Naive thymus-derived CD4-positive, alpha-beta T cell (primary cell): ENCODE data around the gene ABCC8. TPM values are rescaled to one million over a fixed set of nuclear protein-coding genes. Genes with fewer than 3 reads are reported as not detected.

Experiments used
- ATAC-seq: fragments of 150-1000 bp; cut with Tn5 transposase; 2 replicates; pipeline ENCODE4 v1.10.0; 2021; ENCODE audit warnings: mild to moderate bottlenecking, moderate library complexity
- CTCF ChIA-PET: fragments of 350-600 bp; sonication (Branson Sonifier 250); formaldehyde crosslinking; loops from one replicate; lab custom pipeline; 2021; ENCODE audit warnings: antibody characterized with exemption; lab: Charles Lee
- POLR2A ChIA-PET: fragments of 350-600 bp; sonication (Branson Sonifier 250); formaldehyde crosslinking; loops from one replicate; lab custom pipeline; 2021; ENCODE audit warnings: antibody characterized with exemption, inconsistent platforms; lab: Charles Lee
- DNase-seq, 9 donors: peaks; one replicate each; pipeline versions ENCODE4 v3.0.0 to v3.0.0-alpha.2; 2020 to 2022; ENCODE audit warnings: mixed read lengths in 1 of 9
- H3K27ac ChIP-seq: one replicate; pipeline ENCODE4 v1.7.0; 2013; ENCODE audit warnings: mild to moderate bottlenecking, low read depth, low read length, moderate library complexity
- H3K27me3 ChIP-seq, 2 donors: one replicate each; pipeline ENCODE4 v1.7.0; 2013; ENCODE audit warnings: low read length in 2 of 2, mild to moderate bottlenecking in 2 of 2, moderate library complexity in 2 of 2; ENCODE audit not compliant: control insufficient read depth in 2 of 2, insufficient read depth in 2 of 2
- H3K36me3 ChIP-seq, 3 experiments: 1 replicate in 2 of 3; 2 replicates in 1 of 3; pipeline ENCODE4 v1.7.0; 2013; ENCODE audit warnings: low read length in 3 of 3, mild to moderate bottlenecking in 3 of 3, moderate library complexity in 1 of 3; ENCODE audit not compliant: insufficient read depth in 3 of 3, control insufficient read depth in 2 of 3
- H3K4me1 ChIP-seq, 2 donors: one replicate each; pipeline ENCODE4 v1.7.0; 2013; ENCODE audit warnings: low read length in 2 of 2, mild to moderate bottlenecking in 2 of 2, moderate library complexity in 1 of 2; ENCODE audit not compliant: control insufficient read depth in 2 of 2, insufficient read depth in 2 of 2
- H3K4me3 ChIP-seq: 2 replicates; pipeline ENCODE4 v1.7.0; 2013; ENCODE audit warnings: mild to moderate bottlenecking, low read length
- H3K9me3 ChIP-seq, 3 experiments: 1 replicate in 2 of 3; 2 replicates in 1 of 3; pipeline ENCODE4 v1.7.0; 2013; ENCODE audit warnings: low read length in 3 of 3; ENCODE audit not compliant: control insufficient read depth in 2 of 3
- H3K27ac Mint-ChIP-seq, 9 donors: one replicate each; pipeline ENCODE4 v1.8.0; 2020 to 2022; ENCODE audit warnings: mixed read lengths in 9 of 9, mild to moderate bottlenecking in 8 of 9, moderate library complexity in 5 of 9, inconsistent platforms in 2 of 9
- H3K27me3 Mint-ChIP-seq, 5 donors: one replicate each; pipeline ENCODE4 v1.8.0; 2021 to 2022; ENCODE audit warnings: mixed read lengths in 5 of 5, mild to moderate bottlenecking in 1 of 5
- H3K36me3 Mint-ChIP-seq, 5 donors: one replicate each; pipeline ENCODE4 v1.8.0; 2020 to 2022; ENCODE audit warnings: mixed read lengths in 5 of 5, mild to moderate bottlenecking in 3 of 5, inconsistent platforms in 1 of 5
- H3K4me1 Mint-ChIP-seq, 7 donors: one replicate each; pipeline ENCODE4 v1.8.0; 2020 to 2022; ENCODE audit warnings: mixed read lengths in 7 of 7, mild to moderate bottlenecking in 3 of 7, inconsistent platforms in 1 of 7
- H3K4me3 Mint-ChIP-seq, 10 donors: one replicate each; pipeline ENCODE4 v1.8.0; 2020 to 2022; ENCODE audit warnings: mild to moderate bottlenecking in 10 of 10, mixed read lengths in 10 of 10, moderate library complexity in 6 of 10, inconsistent platforms in 2 of 10
- H3K9me3 Mint-ChIP-seq, 11 donors: one replicate each; pipeline ENCODE4 v1.8.0; 2020 to 2022; ENCODE audit warnings: mixed read lengths in 11 of 11, mild to moderate bottlenecking in 4 of 11, inconsistent platforms in 1 of 11, moderate library complexity in 1 of 11
- intact Hi-C, 2 donors: fragments of 100-400 bp; cut with micrococcal nuclease; formaldehyde crosslinking; loops; one replicate each; pipeline ENCODE4 v1.15.1; 2023
- polyA plus RNA-seq, 2 donors: library from polyadenylated mRNA; unstranded; fragments of 300-500 nt; fragmentation: Illumina TruSeq; gene quantifications; one replicate each; pipeline ENCODE4 v1.2.3, GENCODE V29; 2021
- total RNA-seq, 6 experiments: library from RNA in 5 of 6; stranded (reverse) in 5 of 6; gene quantifications; 1 replicate in 5 of 6; 2 replicates in 1 of 6; pipeline ENCODE4 v1.2.3 and lab custom pipeline; 2021 to 2026

Gene ABCC8
- total and polyA plus RNA-seq, 7 experiments from 2014 or later, result 0.36 TPM; not detected in 6

DNA sequence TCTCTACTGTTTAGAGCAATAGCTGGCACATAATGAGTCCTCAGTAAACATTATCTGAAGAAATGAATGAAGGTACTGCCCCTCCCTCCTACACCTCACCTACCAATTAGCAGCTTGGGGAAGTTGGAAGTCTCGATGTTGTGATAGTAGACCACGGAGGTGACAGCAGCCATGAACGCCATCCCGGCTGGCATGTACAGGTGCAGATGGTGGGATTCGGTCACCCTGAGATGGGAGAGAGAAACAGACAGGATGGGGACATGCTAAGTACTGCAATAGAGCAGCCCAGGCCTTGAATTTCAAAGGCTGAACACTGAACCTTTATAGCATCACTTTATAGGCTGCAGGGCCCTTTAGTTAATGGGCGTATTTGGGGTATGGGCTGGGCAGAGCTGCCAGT is 6.6 kb downstream of the ABCC8 start:
- Mint-ChIP-seq H3K27me3 (peaks cover 23 to 43% (median 27%) of the 10 kb centered on the region in 5 donors), H3K4me1 (no peaks in the 10 kb centered on the region), H3K27ac (no peak overlapping the region), H3K36me3 (no peaks in the 10 kb centered on the region), H3K9me3 (no peaks in the 10 kb centered on the region), H3K4me3 (no peak overlapping the region)
- Histone ChIP-seq H3K27ac (no peak overlapping the region), H3K4me3 (no peak overlapping the region), H3K36me3 (no peaks in the 10 kb centered on the region), H3K9me3 (no peaks in the 10 kb centered on the region), H3K4me1 (no peaks in the 10 kb centered on the region), H3K27me3 (no peaks in the 10 kb centered on the region)
- DNase-seq, result no peak
- intact Hi-C loops, result no loop called here
- ATAC-seq, result no peak
- CTCF ChIA-PET, result no interaction called here
- POLR2A ChIA-PET, result no interaction called here

DNA sequence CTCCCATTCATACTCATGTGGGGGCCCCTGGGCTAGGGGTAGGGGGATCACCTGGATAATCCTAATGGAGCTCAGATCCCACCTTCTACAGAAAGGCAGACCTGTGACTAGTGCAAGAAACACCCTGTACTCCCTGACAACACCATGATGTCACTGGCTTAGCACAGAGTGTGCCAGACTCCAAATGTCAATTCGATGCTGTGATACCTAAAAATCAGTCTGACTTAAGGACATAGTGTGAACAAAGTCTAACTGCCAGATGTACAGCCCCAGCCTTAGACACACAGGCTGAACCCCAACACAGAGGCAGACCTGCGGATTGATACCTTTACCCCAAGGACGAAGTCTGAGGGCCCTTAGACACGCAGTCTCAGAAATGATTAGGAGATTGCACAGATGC is 8.5 kb downstream of the ABCC8 start:
- DNase-seq, result no peak
- Histone ChIP-seq H3K36me3 (no peaks in the 10 kb centered on the region), H3K27me3 (no peaks in the 10 kb centered on the region), H3K4me3 (no peak overlapping the region), H3K4me1 (no peaks in the 10 kb centered on the region), H3K27ac (no peak overlapping the region), H3K9me3 (no peaks in the 10 kb centered on the region)
- Mint-ChIP-seq H3K27ac (no peak overlapping the region), H3K4me3 (no peak overlapping the region), H3K4me1 (no peaks in the 10 kb centered on the region), H3K36me3 (no peaks in the 10 kb centered on the region), H3K27me3 (peaks cover 5 to 27% (median 10%) of the 10 kb centered on the region in 5 donors), H3K9me3 (no peaks in the 10 kb centered on the region)
- intact Hi-C loops, result no loop called here
- no peak for ATAC-seq
- CTCF ChIA-PET, result no interaction called here
- POLR2A ChIA-PET, result no interaction called here

DNA sequence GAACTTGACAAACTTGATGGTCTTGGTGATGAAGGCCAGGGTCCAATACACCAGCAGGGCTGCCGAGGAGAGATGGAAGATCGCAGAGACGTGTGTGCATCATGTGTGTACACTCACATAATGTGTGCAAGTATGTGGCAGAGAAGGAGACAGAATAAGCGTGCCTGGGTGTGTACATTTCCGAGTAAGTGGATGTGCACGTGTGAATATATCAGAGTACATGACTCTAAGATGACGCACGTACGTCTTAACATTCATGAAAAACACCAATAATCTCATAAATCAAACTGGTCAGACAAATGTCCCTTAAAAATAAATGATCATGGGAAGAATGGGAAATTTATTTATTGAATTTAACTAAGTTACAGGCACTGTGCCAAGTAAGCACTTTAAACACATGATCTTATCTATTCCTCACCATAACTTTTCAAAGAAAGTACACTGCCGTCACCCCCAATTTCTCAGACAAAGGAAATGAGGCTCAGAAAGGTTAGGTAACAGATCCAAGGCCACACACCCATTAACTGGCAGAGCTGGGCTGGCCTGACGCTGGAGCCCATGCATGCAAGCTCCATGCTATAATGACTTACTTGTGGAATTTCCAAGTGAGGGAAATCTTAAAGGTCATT is 13.0 kb downstream of the ABCC8 start:
- no peaks in the 10 kb centered on the region for H3K36me3 Mint-ChIP-seq
- Histone ChIP-seq H3K27me3 (no peaks in the 10 kb centered on the region), H3K4me3 (no peak overlapping the region), H3K4me1 (no peaks in the 10 kb centered on the region), H3K27ac (no peak overlapping the region), H3K36me3 (no peaks in the 10 kb centered on the region), H3K9me3 (no peaks in the 10 kb centered on the region)
- H3K4me3 Mint-ChIP-seq, result no peak overlapping the region
- H3K4me1 Mint-ChIP-seq, result no peaks in the 10 kb centered on the region
- CTCF ChIA-PET, result no interaction called here
- H3K27me3 Mint-ChIP-seq, result peaks cover 0 to 11% (median 8%) of the 10 kb centered on the region in 5 donors
- H3K9me3 Mint-ChIP-seq, result no peaks in the 10 kb centered on the region
- intact Hi-C loops, result no loop called here
- no peak overlapping the region for H3K27ac Mint-ChIP-seq
- POLR2A ChIA-PET, result no interaction called here
- no peak for DNase-seq
- ATAC-seq, result no peak

DNA sequence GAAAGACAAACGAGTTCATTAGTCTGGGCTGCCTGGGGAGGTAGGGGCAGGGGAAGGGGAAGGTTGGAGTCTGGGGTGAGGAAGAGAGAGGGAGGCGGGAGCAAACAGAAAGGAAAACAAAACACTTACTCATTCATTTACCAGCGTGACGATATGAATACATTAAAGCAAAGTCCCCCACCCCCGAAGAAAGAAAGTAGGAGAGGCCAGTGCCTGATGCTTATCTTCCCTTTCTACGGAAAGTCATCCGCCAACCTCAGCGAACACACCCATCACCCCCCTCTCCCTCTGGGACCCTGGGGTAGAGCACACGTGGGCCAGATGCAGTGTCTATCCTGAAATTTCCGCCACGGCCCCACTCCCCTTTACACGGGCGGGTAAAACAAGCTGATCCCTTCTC is 13.7 kb downstream of the ABCC8 start:
- ATAC-seq (no peak), DNase-seq (no peak)
- Mint-ChIP-seq H3K4me1 (no peaks in the 10 kb centered on the region), H3K36me3 (no peaks in the 10 kb centered on the region), H3K27me3 (peaks cover 0 to 13% (median 9%) of the 10 kb centered on the region in 5 donors), H3K9me3 (no peaks in the 10 kb centered on the region), H3K4me3 (no peak overlapping the region), H3K27ac (no peak overlapping the region)
- ChIA-PET POLR2A (no interaction called here), CTCF (no interaction called here)
- Histone ChIP-seq H3K27me3 (no peaks in the 10 kb centered on the region), H3K9me3 (no peaks in the 10 kb centered on the region), H3K27ac (no peak overlapping the region), H3K4me1 (no peaks in the 10 kb centered on the region), H3K4me3 (no peak overlapping the region), H3K36me3 (no peaks in the 10 kb centered on the region)
- intact Hi-C loops, result no loop called here

DNA sequence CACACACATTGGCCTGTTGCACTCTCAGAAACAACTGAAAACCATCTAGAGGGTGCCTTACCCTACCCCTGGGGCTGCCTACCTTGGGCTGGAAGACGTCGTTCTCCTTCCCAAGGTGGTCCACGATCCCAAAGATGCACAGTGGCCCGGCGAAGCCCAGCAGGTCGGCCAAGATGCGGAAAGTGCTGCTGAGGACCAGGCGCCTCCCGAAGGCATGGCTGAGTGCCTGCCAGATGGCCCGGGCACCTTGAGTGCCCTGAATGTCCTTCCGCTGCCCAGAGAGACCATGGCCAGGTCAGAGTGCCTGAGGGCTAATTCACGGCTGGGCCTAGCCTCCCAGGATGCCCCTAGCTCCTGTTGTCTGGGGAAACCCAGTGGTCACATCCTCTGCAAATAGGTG is 16.2 kb downstream of the ABCC8 start:
- Mint-ChIP-seq H3K4me1 (peaks cover 0 to 1% (median 0%) of the 10 kb centered on the region in 7 donors), H3K9me3 (no peaks in the 10 kb centered on the region), H3K27ac (no peak overlapping the region), H3K36me3 (no peaks in the 10 kb centered on the region), H3K27me3 (peaks cover 0 to 20% (median 9%) of the 10 kb centered on the region in 5 donors), H3K4me3 (no peak overlapping the region)
- ATAC-seq (no peak), DNase-seq (no peak)
- Histone ChIP-seq H3K27me3 (no peaks in the 10 kb centered on the region), H3K27ac (no peak overlapping the region), H3K36me3 (no peaks in the 10 kb centered on the region), H3K4me3 (no peak overlapping the region), H3K9me3 (no peaks in the 10 kb centered on the region), H3K4me1 (no peaks in the 10 kb centered on the region)
- CTCF ChIA-PET, result no interaction called here
- intact Hi-C loops, result no loop called here
- POLR2A ChIA-PET, result no interaction called here

DNA sequence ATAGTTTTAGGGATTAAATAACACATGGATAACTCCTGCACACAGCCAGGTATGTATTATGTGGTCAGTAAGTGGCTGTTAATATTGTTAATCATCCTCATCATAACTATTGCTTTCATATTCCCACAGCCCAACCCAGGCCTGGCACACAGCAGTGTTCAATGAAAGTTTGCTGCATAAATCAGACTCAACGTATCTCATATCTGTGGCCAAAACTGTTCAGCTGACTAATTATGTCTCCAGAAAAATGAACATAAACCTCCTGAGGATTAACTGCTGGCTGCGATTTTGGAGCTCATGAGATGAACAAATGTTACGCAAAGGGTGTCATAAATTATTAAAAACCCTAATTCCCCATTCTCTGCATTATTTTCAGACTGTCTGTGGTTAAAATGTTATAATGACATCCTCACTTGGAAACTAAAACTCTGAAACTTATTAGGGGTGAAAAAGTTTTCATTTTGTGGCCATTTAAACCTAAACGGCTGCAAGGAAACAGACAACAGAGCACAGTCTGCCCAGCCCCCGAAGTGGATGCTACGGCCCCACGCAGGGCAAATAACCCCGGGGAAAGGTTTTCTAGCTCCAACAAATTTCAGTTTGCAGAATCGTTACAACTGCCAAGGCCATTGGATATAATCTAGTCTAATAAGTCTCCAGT is 17.3 kb downstream of the ABCC8 start:
- DNase-seq, result no peak
- POLR2A ChIA-PET, result no interaction called here
- Histone ChIP-seq H3K36me3 (no peaks in the 10 kb centered on the region), H3K27ac (no peak overlapping the region), H3K4me3 (no peak overlapping the region), H3K9me3 (no peaks in the 10 kb centered on the region), H3K4me1 (no peaks in the 10 kb centered on the region), H3K27me3 (no peaks in the 10 kb centered on the region)
- CTCF ChIA-PET, result no interaction called here
- no peak overlapping the region for H3K27ac Mint-ChIP-seq
- H3K4me3 Mint-ChIP-seq, result no peak overlapping the region
- no peaks in the 10 kb centered on the region for H3K9me3 Mint-ChIP-seq
- peaks cover 0 to 1% (median 0%) of the 10 kb centered on the region in 7 donors for H3K4me1 Mint-ChIP-seq
- ATAC-seq, result no peak
- intact Hi-C loops, result no loop called here
- peaks cover 0 to 21% (median 9%) of the 10 kb centered on the region in 5 donors for H3K27me3 Mint-ChIP-seq
- H3K36me3 Mint-ChIP-seq, result no peaks in the 10 kb centered on the region

DNA sequence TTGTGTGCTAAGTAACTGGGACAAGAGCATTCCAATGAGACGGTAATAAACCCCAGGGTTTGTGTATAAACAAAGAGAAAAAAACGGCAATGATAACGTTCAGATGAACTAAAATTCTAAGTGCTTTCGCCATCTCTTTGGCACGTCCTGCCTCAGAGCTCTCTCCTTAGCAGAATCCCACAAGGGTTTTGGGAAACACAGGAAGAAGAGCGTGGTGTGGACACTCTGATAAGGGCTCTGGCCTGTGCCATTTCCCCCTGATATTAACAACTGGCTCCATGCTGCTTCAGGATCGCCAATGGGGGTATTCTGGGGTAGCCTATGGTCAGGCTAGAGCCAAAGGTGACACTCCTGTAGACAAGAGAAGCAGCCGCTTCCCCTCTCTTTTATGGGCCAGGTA is 18.4 kb downstream of the ABCC8 start:
- Histone ChIP-seq H3K9me3 (no peaks in the 10 kb centered on the region), H3K4me3 (no peak overlapping the region), H3K36me3 (no peaks in the 10 kb centered on the region), H3K27ac (no peak overlapping the region), H3K4me1 (no peaks in the 10 kb centered on the region), H3K27me3 (no peaks in the 10 kb centered on the region)
- Mint-ChIP-seq H3K27me3 (peaks cover 0 to 19% (median 9%) of the 10 kb centered on the region in 5 donors), H3K27ac (no peak overlapping the region), H3K4me1 (peaks cover 0 to 1% (median 0%) of the 10 kb centered on the region in 7 donors), H3K9me3 (no peaks in the 10 kb centered on the region), H3K4me3 (no peak overlapping the region), H3K36me3 (no peaks in the 10 kb centered on the region)
- ChIA-PET CTCF (no interaction called here), POLR2A (no interaction called here)
- DNase-seq, result no peak
- intact Hi-C loops, result no loop called here
- no peak for ATAC-seq
